SJSA1 (cell line): ENCODE results near the gene PAK1. TPM values are rescaled to one million over a fixed set of nuclear protein-coding genes. Genes with fewer than 3 reads are reported as not detected.
"Not testable (repeated sequence)": the region's sequence is repeated elsewhere in the genome, so short reads cannot be mapped to it uniquely, and the experiment has no call there.

Source experiments
- DNase-seq, 2 experiments: peaks; one replicate each; pipeline ENCODE4 v3.0.0-alpha.2; 2015 to 2020; ENCODE audit warnings: low spot score in 2 of 2, low read depth in 1 of 2
- H3K27ac ChIP-seq: fragments of 250-450 bp; sonication (Bioruptor Pico); 2 replicates; pipeline ENCODE4 v1.5.1; 2020; ENCODE audit warnings: mild to moderate bottlenecking, moderate library complexity
- H3K27me3 ChIP-seq: fragments of 250-450 bp; sonication (Bioruptor Pico); replicated peaks from 2 replicates; pipeline ENCODE4 v1.5.1; 2020; ENCODE audit warnings: mild to moderate bottlenecking, moderate library complexity
- H3K36me3 ChIP-seq: fragments of 250-450 bp; sonication (Bioruptor Pico); 2 replicates; pipeline ENCODE4 v1.5.1; 2020; ENCODE audit warnings: mild to moderate bottlenecking
- H3K4me1 ChIP-seq: fragments of 250-450 bp; sonication (Bioruptor Pico); replicated peaks from 2 replicates; pipeline ENCODE4 v1.6.1; 2021; ENCODE audit warnings: mild to moderate bottlenecking
- H3K4me3 ChIP-seq: fragments of 250-450 bp; sonication (Bioruptor Pico); 2 replicates; pipeline ENCODE4 v1.5.1; 2020; ENCODE audit warnings: mild to moderate bottlenecking
- H3K9me3 ChIP-seq: fragments of 250-450 bp; sonication (Bioruptor Pico); replicated peaks from 2 replicates; pipeline ENCODE4 v1.5.1; 2020; ENCODE audit warnings: mild to moderate bottlenecking
- total RNA-seq: library from RNA; depleted of rRNA; stranded (reverse); fragments of >200 nt; shearing (Covaris generic); gene quantifications from 2 replicates; pipeline ENCODE4 v1.2.3, GENCODE V29; 2014

Gene PAK1
- total RNA-seq, 1 experiment from 2014 or later, result 14.4 TPM

GRCh38 chr11:77502346-77502905 is 28.5 kb upstream of the PAK1 start:
- Histone ChIP-seq H3K4me3 (no peak overlapping the region), H3K4me1 (no peaks in the 10 kb centered on the region), H3K27me3 (no peaks in the 10 kb centered on the region), H3K36me3 (no peaks in the 10 kb centered on the region), H3K9me3 (no peaks in the 10 kb centered on the region), H3K27ac (no peak overlapping the region)
- no peak for DNase-seq

DNA sequence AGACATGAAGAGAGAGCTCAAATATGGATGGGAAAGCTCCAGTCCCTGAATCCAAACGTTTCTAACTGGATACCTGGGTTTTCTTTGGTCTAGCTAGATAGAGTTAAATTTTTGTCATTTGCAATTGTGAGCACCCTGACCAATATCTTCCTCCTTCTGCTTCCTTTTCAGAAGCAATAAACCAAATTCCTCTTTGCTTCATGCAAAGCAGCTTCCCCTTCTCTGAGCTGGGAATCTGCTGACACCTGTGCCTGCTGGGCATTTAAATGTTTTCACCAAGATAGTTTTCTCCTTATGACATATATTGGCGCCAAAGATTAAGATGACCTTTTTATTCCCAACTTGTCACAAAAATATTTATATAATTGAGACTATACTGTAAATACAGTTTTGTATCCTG is 27.9 kb upstream of the PAK1 start:
- Histone ChIP-seq H3K27ac (no peak overlapping the region), H3K4me1 (no peaks in the 10 kb centered on the region), H3K27me3 (no peaks in the 10 kb centered on the region), H3K4me3 (no peak overlapping the region), H3K36me3 (no peaks in the 10 kb centered on the region), H3K9me3 (no peaks in the 10 kb centered on the region)
- no peak for DNase-seq

GRCh38 chr11:77497368-77497767 is 23.5 kb upstream of the PAK1 start:
- H3K9me3 ChIP-seq, result no peaks in the 10 kb centered on the region
- no peaks in the 10 kb centered on the region for H3K4me1 ChIP-seq
- H3K36me3 ChIP-seq, result no peaks in the 10 kb centered on the region
- H3K27me3 ChIP-seq, result no peaks in the 10 kb centered on the region
- H3K27ac ChIP-seq, result no peak overlapping the region
- no peak overlapping the region for H3K4me3 ChIP-seq
- no peak for DNase-seq

GRCh38 chr11:77495526-77495925 is 21.6 kb upstream of the PAK1 start:
- Histone ChIP-seq H3K27ac (no peak overlapping the region), H3K36me3 (no peaks in the 10 kb centered on the region), H3K27me3 (no peaks in the 10 kb centered on the region), H3K4me3 (no peak overlapping the region), H3K4me1 (no peaks in the 10 kb centered on the region), H3K9me3 (no peaks in the 10 kb centered on the region)
- no peak for DNase-seq

DNA sequence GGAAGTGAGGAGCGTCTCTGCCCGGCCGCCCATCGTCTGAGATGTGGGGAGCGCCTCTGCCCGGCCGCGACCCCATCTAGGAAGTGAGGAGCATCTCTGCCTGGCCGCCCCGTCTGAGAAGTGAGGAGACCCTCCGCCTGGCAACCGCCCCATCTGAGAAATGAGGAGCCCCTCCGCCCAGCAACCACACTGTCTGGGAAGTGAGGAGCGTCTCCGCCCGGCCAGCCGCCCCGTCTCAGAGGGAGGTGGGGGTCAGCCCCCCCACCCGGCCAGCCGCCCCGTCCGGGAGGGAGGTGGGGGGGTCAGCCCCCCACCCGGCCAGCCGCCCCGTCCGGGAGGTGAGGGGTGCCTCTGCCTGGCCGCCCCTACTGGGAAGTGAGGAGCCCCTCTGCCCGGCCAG is 16.1 kb upstream of the PAK1 start:
- H3K4me1 ChIP-seq, H3K27ac ChIP-seq, H3K9me3 ChIP-seq, H3K27me3 ChIP-seq, H3K36me3 ChIP-seq, H3K4me3 ChIP-seq, DNase-seq: not testable (repeated sequence)

DNA sequence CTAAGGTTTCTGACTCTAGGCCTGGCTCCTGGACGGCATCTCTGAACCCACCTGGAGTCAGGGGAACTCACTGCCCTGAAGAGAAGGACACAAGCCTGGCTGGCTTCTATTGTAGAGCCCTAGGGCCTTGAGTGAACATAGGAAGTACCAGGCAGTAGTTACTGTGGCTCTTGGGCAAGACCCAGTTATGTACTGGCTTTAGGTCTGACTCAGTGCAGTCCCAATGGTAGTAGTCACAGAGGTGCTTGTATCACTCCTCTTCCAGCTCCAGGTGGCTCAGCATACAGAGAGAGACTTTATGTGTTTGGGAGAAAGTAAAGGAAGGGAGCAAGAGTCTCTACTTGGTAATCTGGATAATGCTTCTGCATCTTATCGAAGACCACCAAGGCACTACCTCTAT is 13.9 kb upstream of the PAK1 start:
- H3K4me1 ChIP-seq, result no peaks in the 10 kb centered on the region
- H3K27ac ChIP-seq, result no peak overlapping the region
- no peaks in the 10 kb centered on the region for H3K27me3 ChIP-seq
- DNase-seq, result no peak
- no peaks in the 10 kb centered on the region for H3K36me3 ChIP-seq
- no peaks in the 10 kb centered on the region for H3K9me3 ChIP-seq
- H3K4me3 ChIP-seq, result no peak overlapping the region

GRCh38 chr11:77479746-77480352 is 6.0 kb upstream of the PAK1 start:
- H3K27ac ChIP-seq, result no peak overlapping the region
- H3K4me1 ChIP-seq, result no peaks in the 10 kb centered on the region
- DNase-seq, result no peak
- no peaks in the 10 kb centered on the region for H3K27me3 ChIP-seq
- no peaks in the 10 kb centered on the region for H3K36me3 ChIP-seq
- H3K4me3 ChIP-seq, result no peak overlapping the region
- no peaks in the 10 kb centered on the region for H3K9me3 ChIP-seq

DNA sequence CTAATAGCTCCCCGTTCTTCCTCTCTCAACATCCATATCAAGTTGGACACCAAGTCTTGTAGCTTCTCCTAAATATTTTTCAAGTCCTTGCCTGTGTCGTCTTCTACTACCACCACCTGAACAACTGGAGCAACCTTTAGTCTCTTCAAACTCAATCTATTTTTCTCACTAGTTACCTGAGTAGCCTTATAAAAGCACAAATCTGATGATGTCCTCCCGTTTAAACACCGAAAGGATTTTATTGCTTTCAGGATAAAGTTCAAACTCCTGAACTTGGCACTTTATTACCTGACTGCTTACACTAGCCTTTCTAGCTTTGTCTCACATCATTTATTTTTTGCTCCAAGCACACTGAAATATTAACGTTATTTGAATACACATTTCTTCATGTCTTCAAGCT is 1.3 kb upstream of the PAK1 start:
- Histone ChIP-seq H3K9me3 (no peaks in the 10 kb centered on the region), H3K4me3 (no peak overlapping the region), H3K27ac (no peak overlapping the region), H3K36me3 (no peaks in the 10 kb centered on the region), H3K4me1 (no peaks in the 10 kb centered on the region), H3K27me3 (no peaks in the 10 kb centered on the region)
- DNase-seq, result no peak

DNA sequence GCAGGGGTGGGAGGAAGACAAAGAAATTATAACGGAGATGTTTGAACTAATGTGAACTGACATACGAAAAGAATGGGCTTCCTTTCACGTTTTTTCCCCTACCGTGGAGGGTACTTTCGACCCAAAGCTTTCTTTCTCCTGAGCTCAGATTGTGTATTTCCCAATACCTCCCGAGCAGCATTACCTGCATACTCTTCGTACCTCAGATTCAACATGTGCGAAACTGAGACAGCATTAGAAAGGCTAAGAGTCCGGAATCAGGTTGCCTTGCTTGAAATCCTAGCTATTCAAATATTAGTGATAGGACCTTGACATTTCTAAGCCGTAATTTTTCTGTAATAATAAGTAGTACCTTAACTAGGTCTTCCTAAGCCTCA is 778 bp upstream of the PAK1 start:
- Histone ChIP-seq H3K4me3 (peak overlapping the region; percentile 34), H3K36me3 (no peaks in the 10 kb centered on the region)

GRCh38 chr11:77472991-77473800 is 698 bp downstream of the PAK1 start:
- H3K27me3 ChIP-seq, result no peaks in the 10 kb centered on the region
- no peak for DNase-seq
- no peaks in the 10 kb centered on the region for H3K9me3 ChIP-seq
- H3K27ac ChIP-seq, result no peak overlapping the region
- H3K36me3 ChIP-seq, result no peaks in the 10 kb centered on the region
- no peaks in the 10 kb centered on the region for H3K4me1 ChIP-seq
- peak overlapping the region; percentile 34 for H3K4me3 ChIP-seq

More for the DNA sequence above, 778 bp upstream of the PAK1 start:
- Histone ChIP-seq H3K9me3 (no peaks in the 10 kb centered on the region), H3K27ac (no peak overlapping the region), H3K27me3 (no peaks in the 10 kb centered on the region), H3K4me1 (no peaks in the 10 kb centered on the region)
- no peak for DNase-seq

DNA sequence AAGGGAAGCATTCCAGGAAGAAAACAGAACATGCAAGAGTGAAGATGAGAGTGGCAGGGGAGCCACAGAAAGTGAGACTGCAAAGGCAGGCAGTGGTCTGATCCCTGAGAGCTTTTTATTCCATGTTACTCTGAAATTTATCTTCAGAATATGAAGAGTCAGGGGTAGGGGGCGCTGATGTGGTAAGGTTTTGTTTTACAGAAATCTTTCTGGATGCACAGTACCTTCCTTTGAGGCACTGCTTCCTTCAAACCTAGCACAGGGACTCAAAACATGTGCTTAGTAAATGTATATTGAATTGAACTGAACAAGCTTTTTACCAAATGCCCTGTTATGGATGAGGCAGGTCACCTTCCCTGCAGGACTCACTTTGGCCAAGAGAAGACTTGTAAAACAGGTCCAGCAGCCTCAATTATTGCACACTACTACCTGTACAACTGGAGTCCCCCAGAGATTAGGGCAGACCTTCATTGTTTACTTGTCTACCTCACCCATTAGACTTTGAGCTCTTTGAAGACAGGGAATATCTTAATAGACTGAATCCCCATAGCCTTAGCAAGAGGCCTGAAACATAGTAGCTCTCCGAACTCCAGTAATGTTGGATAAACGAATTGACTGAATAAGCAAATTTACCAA is 2.2 kb downstream of the PAK1 start:
- no peaks in the 10 kb centered on the region for H3K36me3 ChIP-seq
- no peaks in the 10 kb centered on the region for H3K9me3 ChIP-seq
- no peaks in the 10 kb centered on the region for H3K27me3 ChIP-seq
- no peak overlapping the region for H3K27ac ChIP-seq
- no peaks in the 10 kb centered on the region for H3K4me1 ChIP-seq
- DNase-seq, result no peak
- no peak overlapping the region for H3K4me3 ChIP-seq

- Histone ChIP-seq H3K9me3 (no peaks in the 10 kb centered on the region), H3K4me1 (no peaks in the 10 kb centered on the region), H3K36me3 (no peaks in the 10 kb centered on the region), H3K27me3 (no peaks in the 10 kb centered on the region), H3K27ac (no peak overlapping the region), H3K4me3 (no peak overlapping the region)
- no peak for DNase-seq
These were observed 2.9 kb downstream of the PAK1 start for GRCh38 chr11:77470971-77471370.

GRCh38 chr11:77470504-77470903 is 3.4 kb downstream of the PAK1 start:
- no peaks in the 10 kb centered on the region for H3K4me1 ChIP-seq
- no peak overlapping the region for H3K4me3 ChIP-seq
- DNase-seq, result no peak
- H3K9me3 ChIP-seq, result no peaks in the 10 kb centered on the region
- H3K36me3 ChIP-seq, result no peaks in the 10 kb centered on the region
- H3K27me3 ChIP-seq, result no peaks in the 10 kb centered on the region
- no peak overlapping the region for H3K27ac ChIP-seq

GRCh38 chr11:77468527-77468926 is 5.4 kb downstream of the PAK1 start:
- Histone ChIP-seq H3K36me3 (no peaks in the 10 kb centered on the region), H3K4me1 (no peaks in the 10 kb centered on the region), H3K9me3 (no peaks in the 10 kb centered on the region), H3K27ac (no peak overlapping the region), H3K27me3 (no peaks in the 10 kb centered on the region), H3K4me3 (no peak overlapping the region)
- DNase-seq, result no peak
